GM12878 (cell line): ENCODE data around the gene POU2F1. TPM values are rescaled to one million over a fixed set of nuclear protein-coding genes. Genes with fewer than 3 reads are reported as not detected.

Experiments
- ATAC-seq: fragments of 200-7000 bp; cut with Tn5 transposase; 3 replicates; pipeline ENCODE4 v1.9.1; 2020; ENCODE audit warnings: mild to moderate bottlenecking, moderate library complexity
- BruUV-seq: library from RNA; stranded (reverse); fragments of 400-500 nt; replicated peaks from 2 replicates; lab custom pipeline; 2021; lab: Mats Ljungman, UMichigan
- CTCF ChIA-PET: fragments of 300-600 bp; sonication (Branson Sonifier 250); formaldehyde crosslinking; extraction: SDS; loops from one replicate; lab custom pipeline; 2021; ENCODE audit warnings: inconsistent platforms; lab: Yijun Ruan, JAX
- POLR2A ChIA-PET: fragments of 350-600 bp; formaldehyde crosslinking; extraction: SDS; loops from one replicate; lab custom pipeline; 2021; ENCODE audit warnings: inconsistent platforms; lab: Charles Lee
- RAD21 ChIA-PET: fragments of 300-600 bp; sonication (Branson Sonifier 250); formaldehyde crosslinking; loops from one replicate; lab custom pipeline; 2023; ENCODE audit warnings: antibody characterized with exemption; ENCODE audit not compliant: unreplicated experiment; lab: Charles Lee
- SMC1A ChIA-PET: fragments of 300-600 bp; sonication (Branson Sonifier 250); formaldehyde crosslinking; loops from one replicate; lab custom pipeline; 2023; ENCODE audit not compliant: unreplicated experiment, uncharacterized antibody; lab: Charles Lee
- DNase-seq: peaks from one replicate; pipeline ENCODE4 v3.0.0-alpha.2; 2011; ENCODE audit warnings: low read depth, low spot score
- FAIRE-seq: peaks from 3 replicates; lab custom pipeline; 2011; peaks lifted over from hg19 to GRCh38; lab: Jason Lieb, UNC
- H2AFZ ChIP-seq: 2 replicates; pipeline ENCODE4 v1.6.0; 2011; ENCODE audit warnings: low read depth, low read length, control low read depth; ENCODE audit not compliant: control insufficient read depth
- H3K27ac ChIP-seq: 2 replicates; pipeline ENCODE4 v1.5.1; 2011; ENCODE audit warnings: control low read depth; ENCODE audit not compliant: control insufficient read depth, insufficient read depth
- H3K27me3 ChIP-seq, 2 experiments: replicated peaks in 1 of 2; 2 replicates each; pipeline versions ENCODE4 v1.6.0 to v1.6.1; 2011; ENCODE audit warnings: low read length in 1 of 2; ENCODE audit not compliant: control insufficient read depth in 2 of 2, insufficient read depth in 2 of 2
- H3K36me3 ChIP-seq, 2 experiments: 2 replicates each; pipeline ENCODE4 v1.5.1; 2011; ENCODE audit warnings: low read length in 1 of 2; ENCODE audit not compliant: control insufficient read depth in 2 of 2, insufficient read depth in 2 of 2
- H3K4me1 ChIP-seq: 2 replicates; pipeline ENCODE4 v1.6.1; 2011; ENCODE audit warnings: mild to moderate bottlenecking, low read length, moderate library complexity, mixed read lengths; ENCODE audit not compliant: control insufficient read depth, insufficient read depth
- H3K4me2 ChIP-seq: 2 replicates; pipeline ENCODE4 v1.6.0; 2011; ENCODE audit warnings: control low read depth; ENCODE audit not compliant: control insufficient read depth, insufficient read depth
- H3K4me3 ChIP-seq: fragments of 200-600 bp; sonication (generic); 2 replicates; pipeline ENCODE4 v1.5.1; 2016
- H3K79me2 ChIP-seq: 2 replicates; pipeline ENCODE4 v1.6.0; 2011; ENCODE audit warnings: low read length; ENCODE audit not compliant: control insufficient read depth, insufficient read depth
- H3K9ac ChIP-seq: 2 replicates; pipeline ENCODE4 v1.8.0; 2011; ENCODE audit warnings: low read length, control low read depth, mixed read lengths; ENCODE audit not compliant: control insufficient read depth, insufficient read depth
- H3K9me3 ChIP-seq: replicated peaks from 3 replicates; pipeline ENCODE4 v1.5.1; 2011; ENCODE audit warnings: mild to moderate bottlenecking, low read length; ENCODE audit not compliant: control insufficient read depth, insufficient read depth
- H4K20me1 ChIP-seq: 2 replicates; pipeline ENCODE4 v1.6.0; 2011; ENCODE audit not compliant: control insufficient read depth, insufficient read depth
- CBX3 ChIP-seq: fragments of 200-600 bp; sonication (generic); IDR thresholded peaks from 2 replicates; pipeline ENCODE4 v1.6.1; 2016; ENCODE audit warnings: low read depth, borderline replicate concordance
- CREM ChIP-seq: IDR thresholded peaks from 2 replicates; pipeline ENCODE4 v1.6.1; 2014; ENCODE audit warnings: antibody characterized with exemption, low read depth
- EP300 ChIP-seq, 2 experiments: fragments of 150-350 bp in 1 of 2; IDR thresholded peaks; 2 replicates each; pipeline ENCODE4 v1.6.1; 2011 to 2012; ENCODE audit warnings: low read depth in 2 of 2, low read length in 2 of 2, borderline replicate concordance in 1 of 2, improper control_type of control experiment in 1 of 2, inconsistent platforms in 1 of 2; ENCODE audit not compliant: control insufficient read depth in 1 of 2
- HDAC2 ChIP-seq: fragments of 200-600 bp; sonication (generic); IDR thresholded peaks from 2 replicates; pipeline ENCODE4 v1.6.1; 2017
- IKZF1 ChIP-seq: fragments of 450-650 bp; conservative IDR thresholded peaks from 2 replicates; pipeline ENCODE4 v1.6.1; 2017; ENCODE audit warnings: antibody characterized with exemption, mild to moderate bottlenecking
- RAD51 ChIP-seq: fragments of 450-650 bp; IDR thresholded peaks from 2 replicates; pipeline ENCODE4 v1.6.1; 2016; ENCODE audit warnings: moderate library complexity, mild to moderate bottlenecking, inconsistent platforms
- SMAD5 ChIP-seq: IDR thresholded peaks from 2 replicates; pipeline ENCODE4 v1.6.1; 2016; ENCODE audit warnings: antibody characterized with exemption, low read depth
- SREBF2 ChIP-seq: IDR thresholded peaks from 2 replicates; pipeline ENCODE4 v1.6.1; 2012; ENCODE audit warnings: mild to moderate bottlenecking, low read length
- TCF3 ChIP-seq: IDR thresholded peaks from 2 replicates; pipeline ENCODE4 v1.6.1; 2012; ENCODE audit warnings: low read depth, mild to moderate bottlenecking, low read length, borderline replicate concordance; ENCODE audit not compliant: insufficient read depth
- ZNF207 ChIP-seq: fragments of 450-650 bp; IDR thresholded peaks from 2 replicates; pipeline ENCODE4 v1.6.1; 2014; ENCODE audit warnings: antibody characterized with exemption, mild to moderate bottlenecking, borderline replicate concordance
- WGBS: methylation state at CpG from one replicate; pipeline ENCODE4 v1.1.6; 2016; ENCODE audit warnings: low lambda C conversion rate; ENCODE audit not compliant: insufficient replicate concordance, insufficient coverage; ENCODE audit errors: missing lambda C conversion rate; 5-methylcytosine and 5-hydroxymethylcytosine counted together
- in situ Hi-C: fragments of 300-500 bp; cut with MboI; formaldehyde crosslinking; loops from 9 replicates; pipeline ENCODE4 v1.14.3; 2018; ENCODE audit warnings: mixed read lengths
- intact Hi-C: fragments of 100-400 bp; cut with micrococcal nuclease; formaldehyde crosslinking; loops from one replicate; pipeline ENCODE4 v1.14.2; 2022; ENCODE audit not compliant: unreplicated experiment
- polyA plus RNA-seq, 11 experiments: library from polyadenylated mRNA; depleted of rRNA in 4 of 11; unstranded in 6 of 11; stranded (reverse) in 5 of 11; fragments of >200 nt; fragmentation: Nextera tagmentation in 4 of 11; fragmentation: Illumina TruSeq in 1 of 11; extraction: Ambion mirVana in 4 of 11; extraction: Trizol in 1 of 11; gene quantifications; 1 replicate in 1 of 11; 2 replicates in 10 of 11; pipeline versions ENCODE4 v1.2.1 to v1.2.3, GENCODE V29; 2011 to 2016; ENCODE audit warnings: inconsistent platforms in 2 of 11, missing spikeins in 2 of 11, low read depth in 1 of 11
- total RNA-seq, 4 experiments: library from RNA; depleted of rRNA in 3 of 4; stranded (reverse); fragments of >200 nt in 3 of 4; fragmentation: Illumina TruSeq in 1 of 4; extraction: Trizol in 1 of 4; gene quantifications; 2 replicates each; pipeline versions ENCODE4 v1.2.1 to v1.2.3, GENCODE V29; 2013 to 2021
- TF ChIP-seq, protein P1 (sequence below): fragments of 450-650 bp; IDR thresholded peaks from 2 replicates; pipeline ENCODE4 v1.6.1; 2017; ENCODE audit warnings: mild to moderate bottlenecking, moderate library complexity
- TF ChIP-seq, protein P2 (sequence below), 3 experiments: IDR thresholded peaks in 2 of 3; conservative IDR thresholded peaks in 1 of 3; 2 replicates each; pipeline ENCODE4 v1.5.1; 2011; ENCODE audit warnings: low read depth in 3 of 3, low read length in 3 of 3, mild to moderate bottlenecking in 3 of 3, control low read depth in 2 of 3, moderate library complexity in 2 of 3, inconsistent platforms in 1 of 3, mixed read lengths in 1 of 3; ENCODE audit not compliant: control insufficient read depth in 2 of 3, insufficient read depth in 1 of 3; ENCODE audit errors: extremely low read depth in 1 of 3
- TF ChIP-seq, protein P3 (sequence below): IDR thresholded peaks from 2 replicates; pipeline ENCODE4 v1.6.1; 2012; ENCODE audit warnings: mild to moderate bottlenecking, low read depth, low read length

The POU2F1 gene
- total and polyA plus RNA-seq, 10 of the 15 experiments (the other 5 are each of a cell fraction or from before 2014, with no cell fraction given), result 2.5 to 21.7 (median 12.5) TPM

DNA sequence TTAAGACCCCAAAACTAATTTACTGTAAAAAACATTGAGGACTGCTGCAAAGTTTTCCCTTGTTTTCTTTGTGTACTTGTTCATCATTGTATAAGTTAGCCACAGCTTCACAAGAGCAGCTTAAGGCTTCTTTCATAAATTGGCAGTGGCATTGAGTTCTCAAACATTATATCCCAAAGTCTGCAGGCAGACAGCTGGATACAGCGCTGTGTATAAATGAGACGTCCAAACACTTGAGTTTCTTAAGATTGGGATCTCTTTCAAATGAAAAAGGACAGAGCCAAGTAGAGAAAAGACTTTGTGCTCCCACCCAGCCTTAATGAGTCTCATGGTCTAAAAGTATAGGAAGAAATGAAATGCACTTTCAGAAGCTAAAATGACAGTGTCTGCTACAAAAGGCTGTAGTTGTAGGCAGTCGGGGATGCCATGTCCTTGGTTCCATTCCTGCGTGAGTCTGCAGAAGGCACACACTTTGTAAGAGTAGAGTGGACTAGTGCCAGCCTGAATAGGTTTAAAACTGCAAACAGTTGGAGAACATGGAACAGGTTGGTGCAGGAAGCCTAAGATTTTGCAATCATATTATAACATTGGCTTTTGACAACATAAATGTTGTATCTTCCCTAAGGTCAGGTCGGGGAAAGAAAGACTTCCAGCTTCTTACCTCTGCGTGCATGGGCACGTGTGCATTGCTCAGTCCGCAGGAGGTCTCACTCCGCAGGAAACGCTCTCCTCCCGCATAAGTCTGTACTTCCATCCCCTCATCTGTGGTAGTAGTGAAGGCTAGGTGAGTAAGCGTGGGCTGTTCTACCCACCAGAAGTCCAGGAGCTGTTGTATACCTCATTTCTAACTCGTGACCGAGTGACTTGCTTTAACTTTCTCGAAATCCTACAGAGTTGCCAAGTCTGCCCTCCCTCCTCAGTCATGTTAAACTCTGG is 203.3 kb downstream of the POU2F1 start:
- ChIA-PET POLR2A (no interaction called here), CTCF (interaction anchor here (1.0 to 1.3 kb wide), 2 partner anchors 109 to 117 kb away, joined by 3 to 4 read pairs; no protein-coding TSS in a partner anchor), RAD21 (no interaction called here), SMC1A (no interaction called here)
- H3K4me1 ChIP-seq, result no peaks in the 10 kb centered on the region
- no peaks in the 10 kb centered on the region for H4K20me1 ChIP-seq
- intact Hi-C loops, result no loop called here
- in situ Hi-C loops, result no loop called here
- H3K27me3 ChIP-seq, result no peaks in the 10 kb centered on the region
- no peak overlapping the region for H2AFZ ChIP-seq
- no peaks in the 10 kb centered on the region for H3K9me3 ChIP-seq
- 95% methylated on average over 15 of the region's 15 CpGs for WGBS
- no peaks in the 10 kb centered on the region for H3K79me2 ChIP-seq
- H3K9ac ChIP-seq, result no peak overlapping the region
- no peak for FAIRE-seq
- no peak overlapping the region for H3K27ac ChIP-seq
- no peak for DNase-seq
- H3K4me2 ChIP-seq, result no peak overlapping the region
- BruUV-seq, result no TSS peak
- no peak for ATAC-seq
- peaks cover 0 to 5% of the 10 kb centered on the region in 2 experiments; a peak in 3 of 4 replicates for H3K36me3 ChIP-seq
- H3K4me3 ChIP-seq, result no peak overlapping the region
- no peak for TF ChIP-seq SMAD5
- no peak for TF ChIP-seq HDAC2
- TF ChIP-seq EP300 (IDR thresholded peaks at IDR 0.05; ENCODE audit: borderline replicate concordance in 1 of 2, control insufficient read depth in 1 of 2, low read depth in 2 of 2, low read length in 2 of 2), result no peak
- TF ChIP-seq, protein P1, sequence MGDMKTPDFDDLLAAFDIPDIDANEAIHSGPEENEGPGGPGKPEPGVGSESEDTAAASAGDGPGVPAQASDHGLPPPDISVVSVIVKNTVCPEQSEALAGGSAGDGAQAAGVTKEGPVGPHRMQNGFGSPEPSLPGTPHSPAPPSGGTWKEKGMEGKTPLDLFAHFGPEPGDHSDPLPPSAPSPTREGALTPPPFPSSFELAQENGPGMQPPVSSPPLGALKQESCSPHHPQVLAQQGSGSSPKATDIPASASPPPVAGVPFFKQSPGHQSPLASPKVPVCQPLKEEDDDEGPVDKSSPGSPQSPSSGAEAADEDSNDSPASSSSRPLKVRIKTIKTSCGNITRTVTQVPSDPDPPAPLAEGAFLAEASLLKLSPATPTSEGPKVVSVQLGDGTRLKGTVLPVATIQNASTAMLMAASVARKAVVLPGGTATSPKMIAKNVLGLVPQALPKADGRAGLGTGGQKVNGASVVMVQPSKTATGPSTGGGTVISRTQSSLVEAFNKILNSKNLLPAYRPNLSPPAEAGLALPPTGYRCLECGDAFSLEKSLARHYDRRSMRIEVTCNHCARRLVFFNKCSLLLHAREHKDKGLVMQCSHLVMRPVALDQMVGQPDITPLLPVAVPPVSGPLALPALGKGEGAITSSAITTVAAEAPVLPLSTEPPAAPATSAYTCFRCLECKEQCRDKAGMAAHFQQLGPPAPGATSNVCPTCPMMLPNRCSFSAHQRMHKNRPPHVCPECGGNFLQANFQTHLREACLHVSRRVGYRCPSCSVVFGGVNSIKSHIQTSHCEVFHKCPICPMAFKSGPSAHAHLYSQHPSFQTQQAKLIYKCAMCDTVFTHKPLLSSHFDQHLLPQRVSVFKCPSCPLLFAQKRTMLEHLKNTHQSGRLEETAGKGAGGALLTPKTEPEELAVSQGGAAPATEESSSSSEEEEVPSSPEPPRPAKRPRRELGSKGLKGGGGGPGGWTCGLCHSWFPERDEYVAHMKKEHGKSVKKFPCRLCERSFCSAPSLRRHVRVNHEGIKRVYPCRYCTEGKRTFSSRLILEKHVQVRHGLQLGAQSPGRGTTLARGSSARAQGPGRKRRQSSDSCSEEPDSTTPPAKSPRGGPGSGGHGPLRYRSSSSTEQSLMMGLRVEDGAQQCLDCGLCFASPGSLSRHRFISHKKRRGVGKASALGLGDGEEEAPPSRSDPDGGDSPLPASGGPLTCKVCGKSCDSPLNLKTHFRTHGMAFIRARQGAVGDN, result no peak
- TF ChIP-seq ZNF207, result no peak
- TF ChIP-seq IKZF1, result no peak
- TF ChIP-seq, protein P2, sequence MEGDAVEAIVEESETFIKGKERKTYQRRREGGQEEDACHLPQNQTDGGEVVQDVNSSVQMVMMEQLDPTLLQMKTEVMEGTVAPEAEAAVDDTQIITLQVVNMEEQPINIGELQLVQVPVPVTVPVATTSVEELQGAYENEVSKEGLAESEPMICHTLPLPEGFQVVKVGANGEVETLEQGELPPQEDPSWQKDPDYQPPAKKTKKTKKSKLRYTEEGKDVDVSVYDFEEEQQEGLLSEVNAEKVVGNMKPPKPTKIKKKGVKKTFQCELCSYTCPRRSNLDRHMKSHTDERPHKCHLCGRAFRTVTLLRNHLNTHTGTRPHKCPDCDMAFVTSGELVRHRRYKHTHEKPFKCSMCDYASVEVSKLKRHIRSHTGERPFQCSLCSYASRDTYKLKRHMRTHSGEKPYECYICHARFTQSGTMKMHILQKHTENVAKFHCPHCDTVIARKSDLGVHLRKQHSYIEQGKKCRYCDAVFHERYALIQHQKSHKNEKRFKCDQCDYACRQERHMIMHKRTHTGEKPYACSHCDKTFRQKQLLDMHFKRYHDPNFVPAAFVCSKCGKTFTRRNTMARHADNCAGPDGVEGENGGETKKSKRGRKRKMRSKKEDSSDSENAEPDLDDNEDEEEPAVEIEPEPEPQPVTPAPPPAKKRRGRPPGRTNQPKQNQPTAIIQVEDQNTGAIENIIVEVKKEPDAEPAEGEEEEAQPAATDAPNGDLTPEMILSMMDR (IDR thresholded peaks at IDR 0.05 in 2 of 3, conservative IDR thresholded peaks at IDR 0.05 in 1 of 3; ENCODE audit: control insufficient read depth in 2 of 3, extremely low read depth in 1 of 3, insufficient read depth in 1 of 3, low read depth in 3 of 3, low read length in 3 of 3), result no peak
- TF ChIP-seq RAD51, result no peak
- no peak for TF ChIP-seq TCF3
- TF ChIP-seq SREBF2, result no peak
- TF ChIP-seq, protein P3, sequence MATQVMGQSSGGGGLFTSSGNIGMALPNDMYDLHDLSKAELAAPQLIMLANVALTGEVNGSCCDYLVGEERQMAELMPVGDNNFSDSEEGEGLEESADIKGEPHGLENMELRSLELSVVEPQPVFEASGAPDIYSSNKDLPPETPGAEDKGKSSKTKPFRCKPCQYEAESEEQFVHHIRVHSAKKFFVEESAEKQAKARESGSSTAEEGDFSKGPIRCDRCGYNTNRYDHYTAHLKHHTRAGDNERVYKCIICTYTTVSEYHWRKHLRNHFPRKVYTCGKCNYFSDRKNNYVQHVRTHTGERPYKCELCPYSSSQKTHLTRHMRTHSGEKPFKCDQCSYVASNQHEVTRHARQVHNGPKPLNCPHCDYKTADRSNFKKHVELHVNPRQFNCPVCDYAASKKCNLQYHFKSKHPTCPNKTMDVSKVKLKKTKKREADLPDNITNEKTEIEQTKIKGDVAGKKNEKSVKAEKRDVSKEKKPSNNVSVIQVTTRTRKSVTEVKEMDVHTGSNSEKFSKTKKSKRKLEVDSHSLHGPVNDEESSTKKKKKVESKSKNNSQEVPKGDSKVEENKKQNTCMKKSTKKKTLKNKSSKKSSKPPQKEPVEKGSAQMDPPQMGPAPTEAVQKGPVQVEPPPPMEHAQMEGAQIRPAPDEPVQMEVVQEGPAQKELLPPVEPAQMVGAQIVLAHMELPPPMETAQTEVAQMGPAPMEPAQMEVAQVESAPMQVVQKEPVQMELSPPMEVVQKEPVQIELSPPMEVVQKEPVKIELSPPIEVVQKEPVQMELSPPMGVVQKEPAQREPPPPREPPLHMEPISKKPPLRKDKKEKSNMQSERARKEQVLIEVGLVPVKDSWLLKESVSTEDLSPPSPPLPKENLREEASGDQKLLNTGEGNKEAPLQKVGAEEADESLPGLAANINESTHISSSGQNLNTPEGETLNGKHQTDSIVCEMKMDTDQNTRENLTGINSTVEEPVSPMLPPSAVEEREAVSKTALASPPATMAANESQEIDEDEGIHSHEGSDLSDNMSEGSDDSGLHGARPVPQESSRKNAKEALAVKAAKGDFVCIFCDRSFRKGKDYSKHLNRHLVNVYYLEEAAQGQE, result no peak
- no peak for TF ChIP-seq CREM
- TF ChIP-seq CBX3, result no peak
